CD4-positive, CD25-positive, alpha-beta regulatory T cell (primary cell): ENCODE results near the gene ATP8B1. TPM values are rescaled to one million over a fixed set of nuclear protein-coding genes. Genes with fewer than 3 reads are reported as not detected.

ENCODE experiments used
- ATAC-seq, 2 donors: fragments of 150-1000 bp; cut with Tn5 transposase; one replicate each; pipeline ENCODE4 v1.10.0; 2021; ENCODE audit warnings: low read depth in 2 of 2, moderate number of reproducible peaks in 2 of 2, moderate library complexity in 1 of 2
- DNase-seq, 3 donors: peaks; one replicate each; pipeline versions ENCODE4 v3.0.0 to v3.0.0-alpha.2; 2012 to 2022; ENCODE audit warnings: mixed read lengths in 1 of 3
- H3K27ac ChIP-seq: one replicate; pipeline ENCODE4 v1.7.0; 2013; ENCODE audit warnings: mild to moderate bottlenecking, low read length; ENCODE audit not compliant: insufficient read depth, poor library complexity, severe bottlenecking
- H3K27me3 ChIP-seq: one replicate; pipeline ENCODE4 v1.7.0; 2013; ENCODE audit warnings: low read length; ENCODE audit not compliant: control insufficient read depth, insufficient read depth
- H3K36me3 ChIP-seq: one replicate; pipeline ENCODE4 v1.7.0; 2013; ENCODE audit warnings: mild to moderate bottlenecking, low read length, moderate library complexity; ENCODE audit not compliant: control insufficient read depth, insufficient read depth
- H3K4me1 ChIP-seq: 2 replicates; pipeline ENCODE4 v1.7.0; 2013; ENCODE audit warnings: mild to moderate bottlenecking, low read length; ENCODE audit not compliant: insufficient read depth, control insufficient read depth, poor library complexity, severe bottlenecking
- H3K4me3 ChIP-seq: one replicate; pipeline ENCODE4 v1.7.0; 2013; ENCODE audit warnings: low read depth, mild to moderate bottlenecking, low read length, moderate library complexity
- H3K9me3 ChIP-seq, 2 experiments: 1 replicate in 1 of 2; 2 replicates in 1 of 2; pipeline ENCODE4 v1.7.0; 2013; ENCODE audit warnings: low read length in 2 of 2, mild to moderate bottlenecking in 1 of 2, moderate library complexity in 1 of 2; ENCODE audit not compliant: control insufficient read depth in 2 of 2
- H3K27ac Mint-ChIP-seq, 3 donors: one replicate each; pipeline ENCODE4 v1.8.0; 2020 to 2022; ENCODE audit warnings: mild to moderate bottlenecking in 3 of 3, mixed read lengths in 3 of 3, moderate library complexity in 2 of 3
- H3K27me3 Mint-ChIP-seq: one replicate; pipeline ENCODE4 v1.8.0; 2022; ENCODE audit warnings: mild to moderate bottlenecking, mixed read lengths
- H3K36me3 Mint-ChIP-seq: one replicate; pipeline ENCODE4 v1.8.0; 2020; ENCODE audit warnings: mixed read lengths
- H3K4me1 Mint-ChIP-seq, 4 donors: one replicate each; pipeline ENCODE4 v1.8.0; 2020 to 2022; ENCODE audit warnings: mixed read lengths in 4 of 4, mild to moderate bottlenecking in 1 of 4
- H3K4me3 Mint-ChIP-seq, 4 donors: one replicate each; pipeline ENCODE4 v1.8.0; 2020 to 2022; ENCODE audit warnings: mild to moderate bottlenecking in 4 of 4, mixed read lengths in 4 of 4, moderate library complexity in 3 of 4
- H3K9me3 Mint-ChIP-seq, 7 donors: one replicate each; pipeline ENCODE4 v1.8.0; 2020 to 2022; ENCODE audit warnings: mixed read lengths in 7 of 7, mild to moderate bottlenecking in 3 of 7, moderate library complexity in 2 of 7
- polyA plus RNA-seq, 4 donors: library from polyadenylated mRNA; unstranded; fragments of 300-500 nt; fragmentation: Illumina TruSeq; gene quantifications; one replicate each; pipeline ENCODE4 v1.2.3, GENCODE V29; 2021
- total RNA-seq: library from RNA; stranded (reverse); gene quantifications from one replicate; pipeline ENCODE4 v1.2.3, GENCODE V29; 2022

The ATP8B1 gene
- total and polyA plus RNA-seq, 5 donors from 2014 or later: 0.20 TPM; not detected in 4

DNA sequence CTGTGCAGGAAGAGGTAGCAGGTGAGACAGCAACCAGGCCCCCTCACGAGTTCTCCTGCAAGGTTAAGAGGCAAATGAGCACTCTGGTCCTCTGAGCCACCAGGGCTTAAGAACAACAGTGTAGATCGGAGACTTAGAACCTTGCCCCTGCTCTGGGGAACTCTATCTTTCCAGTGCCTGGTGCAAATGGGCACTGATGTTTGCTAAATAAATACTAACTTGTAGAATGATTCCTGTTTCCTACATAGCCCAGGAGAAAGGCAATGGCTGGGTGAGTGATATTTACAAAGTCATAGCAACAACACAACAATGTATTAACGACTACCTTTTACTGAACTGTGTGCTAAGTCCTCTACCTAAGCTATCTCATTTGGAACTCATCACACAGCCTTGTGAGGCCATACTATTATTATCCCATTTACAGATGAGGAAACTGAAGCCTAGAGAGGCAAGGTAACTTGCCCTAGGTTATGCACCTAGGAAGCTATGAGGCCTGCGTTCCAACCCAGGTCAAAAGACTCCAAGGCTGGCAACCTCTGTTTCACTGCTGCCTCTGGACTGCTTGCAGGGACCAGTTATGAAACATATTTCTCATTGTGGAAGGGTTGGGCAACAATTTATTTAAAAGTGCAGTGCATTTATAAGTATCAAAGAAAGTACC, 4.3 kb downstream of the ATP8B1 start:
- peaks cover 0 to 3% of the 10 kb centered on the region in 2 experiments for H3K9me3 ChIP-seq
- DNase-seq (no peak), ATAC-seq (no peak)
- Mint-ChIP-seq H3K36me3 (no peaks in the 10 kb centered on the region), H3K27ac (no peak overlapping the region), H3K9me3 (peaks cover 0 to 3% (median 0%) of the 10 kb centered on the region in 7 donors), H3K4me3 (no peak overlapping the region), H3K27me3 (peaks cover 48% of the 10 kb centered on the region), H3K4me1 (peaks cover 0 to 19% (median 0%) of the 10 kb centered on the region in 4 donors)
- H3K27ac ChIP-seq: no peak overlapping the region
- H3K4me1 ChIP-seq: peaks cover 10% of the 10 kb centered on the region
- peaks cover 8% of the 10 kb centered on the region for H3K27me3 ChIP-seq
- no peaks in the 10 kb centered on the region for H3K36me3 ChIP-seq
- no peak overlapping the region for H3K4me3 ChIP-seq

DNA sequence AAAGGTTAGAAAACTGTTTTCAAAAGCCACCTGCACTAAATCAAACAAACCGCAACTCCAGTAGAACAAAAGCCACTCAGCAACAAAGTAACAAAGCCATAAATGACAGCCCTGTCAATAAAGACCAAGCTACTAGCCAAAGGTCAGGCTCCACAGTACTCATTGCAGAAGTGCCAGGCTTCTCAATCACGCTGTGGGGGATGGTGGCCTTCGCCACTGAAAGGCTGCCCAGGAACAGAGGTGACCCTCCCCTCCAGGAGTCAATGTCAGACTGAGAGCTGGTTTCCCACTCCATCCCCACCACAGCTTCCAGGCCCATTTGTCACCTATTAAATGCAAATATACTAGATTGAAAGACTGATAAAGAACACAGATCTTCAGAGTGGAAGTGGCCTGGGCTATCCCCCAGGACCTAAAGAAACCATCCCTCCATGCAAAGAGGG, 5.9 kb downstream of the ATP8B1 start:
- Mint-ChIP-seq H3K4me1 (peaks cover 0 to 13% (median 0%) of the 10 kb centered on the region in 4 donors), H3K27ac (no peak overlapping the region), H3K36me3 (no peaks in the 10 kb centered on the region), H3K9me3 (peaks cover 0 to 3% (median 0%) of the 10 kb centered on the region in 7 donors), H3K27me3 (peaks cover 42% of the 10 kb centered on the region), H3K4me3 (no peak overlapping the region)
- H3K27ac ChIP-seq: no peak overlapping the region
- H3K27me3 ChIP-seq: peaks cover 7% of the 10 kb centered on the region
- peaks cover 0 to 3% of the 10 kb centered on the region in 2 experiments for H3K9me3 ChIP-seq
- no peak overlapping the region for H3K4me3 ChIP-seq
- ATAC-seq (no peak), DNase-seq (no peak)
- peaks cover 5% of the 10 kb centered on the region for H3K4me1 ChIP-seq
- no peaks in the 10 kb centered on the region for H3K36me3 ChIP-seq

DNA sequence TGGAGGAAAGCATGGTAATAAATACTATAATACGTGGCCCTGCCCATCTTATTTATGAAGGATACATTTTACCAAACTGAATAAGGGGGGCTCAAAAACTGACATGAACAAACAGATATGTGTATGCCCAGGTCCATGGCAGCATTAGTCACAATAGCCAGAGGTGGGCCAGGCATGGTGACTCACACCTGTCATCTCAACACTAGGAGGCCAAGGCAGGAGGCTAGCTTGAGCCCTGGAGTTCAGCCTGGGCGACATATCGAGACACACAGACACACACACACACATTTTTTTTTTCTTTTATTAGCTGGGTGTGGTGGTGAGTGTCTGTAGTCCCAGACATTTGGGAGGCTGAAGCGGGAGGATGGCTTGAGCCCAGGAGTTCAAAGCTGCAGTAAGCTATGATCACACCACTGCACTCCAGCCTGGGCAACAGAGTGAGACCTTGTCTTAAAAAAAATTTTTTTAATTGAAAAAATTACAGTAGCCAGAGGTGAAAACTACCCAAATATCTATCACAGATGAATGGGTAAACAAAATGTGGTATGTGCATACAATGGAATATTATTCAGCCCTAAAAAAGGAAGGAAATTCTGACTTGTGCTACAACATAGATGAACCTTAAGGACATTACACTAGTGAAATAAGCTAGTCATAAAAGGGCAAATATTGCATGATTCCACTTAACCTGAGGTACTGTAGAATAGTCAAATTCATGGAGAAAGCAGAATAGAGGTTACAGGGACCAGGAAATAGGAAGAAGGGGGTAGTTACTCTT, 8.0 kb downstream of the ATP8B1 start:
- peaks cover 23% of the 10 kb centered on the region for H3K27me3 Mint-ChIP-seq

DNA sequence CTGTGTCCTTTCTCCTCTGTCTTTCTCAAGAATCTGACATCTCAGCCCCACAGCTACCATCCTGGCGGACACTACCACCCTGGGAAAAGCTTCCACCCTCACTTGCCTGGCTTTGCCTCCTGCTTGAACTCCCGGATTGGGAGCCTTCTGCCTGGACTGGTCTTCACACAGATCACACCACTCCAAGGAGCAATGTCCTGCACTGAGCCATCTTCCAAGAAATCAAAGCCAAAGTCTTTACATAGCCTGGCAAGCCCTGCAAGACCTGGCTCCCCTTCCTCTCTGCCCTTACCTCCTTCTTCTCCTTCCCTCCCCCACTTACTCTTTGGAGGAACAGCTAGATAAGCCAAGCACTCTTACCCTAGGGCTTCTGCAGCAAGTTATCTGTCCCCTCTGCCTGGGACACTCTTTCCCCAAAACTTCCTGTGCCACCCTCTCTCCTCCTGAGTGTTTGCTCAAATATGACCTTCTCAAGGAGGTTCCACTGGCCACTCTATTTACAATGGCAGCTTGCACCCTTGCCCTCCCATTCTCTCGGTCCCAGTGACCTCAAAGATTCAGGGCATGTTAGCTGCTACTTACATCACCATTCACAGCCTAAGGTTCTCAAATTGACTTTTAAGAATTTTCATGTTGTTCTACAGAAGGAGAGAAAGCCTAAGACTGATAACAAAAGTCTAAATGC, 9.7 kb downstream of the ATP8B1 start:
- peaks cover 0 to 3% (median 0%) of the 10 kb centered on the region in 7 donors for H3K9me3 Mint-ChIP-seq
- Histone ChIP-seq H3K36me3 (no peaks in the 10 kb centered on the region), H3K4me1 (no peaks in the 10 kb centered on the region), H3K9me3 (peaks cover 0 to 3% of the 10 kb centered on the region in 2 experiments), H3K4me3 (no peak overlapping the region), H3K27ac (no peak overlapping the region), H3K27me3 (no peaks in the 10 kb centered on the region)
- H3K36me3 Mint-ChIP-seq: no peaks in the 10 kb centered on the region
- no peak for DNase-seq
- H3K27ac Mint-ChIP-seq: no peak overlapping the region
- no peak for ATAC-seq
- H3K4me1 Mint-ChIP-seq: no peaks in the 10 kb centered on the region
- H3K27me3 Mint-ChIP-seq: peaks cover 11% of the 10 kb centered on the region
- no peak overlapping the region for H3K4me3 Mint-ChIP-seq

More for the DNA sequence above, 8.0 kb downstream of the ATP8B1 start:
- Mint-ChIP-seq H3K4me1 (no peaks in the 10 kb centered on the region), H3K27ac (no peak overlapping the region), H3K9me3 (peaks cover 0 to 3% (median 0%) of the 10 kb centered on the region in 7 donors), H3K4me3 (no peak overlapping the region), H3K36me3 (no peaks in the 10 kb centered on the region)
- no peak overlapping the region for H3K4me3 ChIP-seq
- no peaks in the 10 kb centered on the region for H3K4me1 ChIP-seq
- no peak for DNase-seq
- H3K36me3 ChIP-seq: no peaks in the 10 kb centered on the region
- peaks cover 0 to 3% of the 10 kb centered on the region in 2 experiments for H3K9me3 ChIP-seq
- no peak for ATAC-seq
- no peaks in the 10 kb centered on the region for H3K27me3 ChIP-seq
- no peak overlapping the region for H3K27ac ChIP-seq

DNA sequence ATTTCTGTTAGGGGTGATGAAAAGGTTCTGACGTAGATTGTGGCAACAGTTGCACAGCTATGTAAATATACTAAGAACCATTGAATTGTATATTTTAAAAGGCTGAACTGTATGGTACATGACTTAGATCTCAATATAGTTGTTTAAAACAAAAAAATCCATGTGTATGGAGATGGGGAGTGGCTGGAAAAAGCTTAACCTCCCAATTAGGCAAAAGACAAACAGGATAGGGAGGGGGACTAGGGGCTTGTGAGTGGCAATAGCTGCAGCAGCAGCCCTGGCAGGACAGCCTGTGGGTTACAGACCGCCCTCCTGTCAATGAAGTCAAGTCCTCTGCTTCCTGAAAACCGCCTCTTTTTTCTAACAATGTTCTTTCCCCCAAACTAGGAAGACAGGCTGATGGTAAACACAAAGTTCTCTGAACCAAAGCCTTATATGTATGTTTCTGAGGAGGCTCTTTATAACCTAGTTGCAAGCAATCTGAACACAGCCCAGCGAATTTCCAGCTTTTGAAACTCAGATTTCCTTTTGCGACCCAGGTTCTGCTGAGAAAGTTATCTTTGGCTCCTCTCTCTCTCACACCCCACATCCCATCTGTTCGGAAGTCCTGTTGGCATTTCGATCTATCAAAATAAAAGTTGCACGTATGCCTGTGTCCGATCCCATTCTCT, 10.3 kb downstream of the ATP8B1 start:
- no peak overlapping the region for H3K27ac ChIP-seq
- peaks cover 0 to 3% of the 10 kb centered on the region in 2 experiments for H3K9me3 ChIP-seq
- H3K4me1 ChIP-seq: no peaks in the 10 kb centered on the region
- H3K36me3 ChIP-seq: no peaks in the 10 kb centered on the region
- H3K36me3 Mint-ChIP-seq: no peaks in the 10 kb centered on the region
- no peaks in the 10 kb centered on the region for H3K27me3 ChIP-seq
- H3K4me3 ChIP-seq: no peak overlapping the region
- peaks cover 6% of the 10 kb centered on the region for H3K27me3 Mint-ChIP-seq
- no peak for DNase-seq
- no peak overlapping the region for H3K4me3 Mint-ChIP-seq
- H3K9me3 Mint-ChIP-seq: peaks cover 0 to 3% (median 0%) of the 10 kb centered on the region in 7 donors
- H3K4me1 Mint-ChIP-seq: no peaks in the 10 kb centered on the region
- ATAC-seq: no peak
- no peak overlapping the region for H3K27ac Mint-ChIP-seq

DNA sequence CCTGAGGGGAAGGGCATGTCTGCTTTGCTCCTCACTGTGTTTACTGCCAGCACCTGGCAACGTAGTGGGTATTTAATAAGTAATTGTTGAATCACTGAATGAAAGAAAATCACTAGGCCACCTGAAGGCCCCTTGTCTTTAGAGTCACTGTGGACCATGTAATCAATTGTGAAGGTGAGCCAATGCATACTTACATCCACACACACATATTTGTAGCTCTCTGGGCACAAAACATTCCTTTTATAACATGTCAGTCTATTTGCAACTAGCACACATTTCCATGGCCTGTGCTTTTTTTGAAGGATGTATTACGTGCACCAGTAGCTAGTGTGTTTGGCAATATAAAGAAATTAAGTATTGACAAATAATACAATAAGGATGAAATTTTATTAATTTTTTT, 11.2 kb downstream of the ATP8B1 start:
- Histone ChIP-seq H3K4me3 (no peak overlapping the region), H3K27me3 (no peaks in the 10 kb centered on the region), H3K4me1 (no peaks in the 10 kb centered on the region), H3K9me3 (peaks cover 0 to 3% of the 10 kb centered on the region in 2 experiments), H3K27ac (no peak overlapping the region), H3K36me3 (no peaks in the 10 kb centered on the region)
- Mint-ChIP-seq H3K4me3 (no peak overlapping the region), H3K4me1 (no peaks in the 10 kb centered on the region), H3K9me3 (peaks cover 0 to 3% (median 0%) of the 10 kb centered on the region in 7 donors), H3K36me3 (no peaks in the 10 kb centered on the region), H3K27me3 (peaks cover 2% of the 10 kb centered on the region), H3K27ac (no peak overlapping the region)
- DNase-seq (no peak), ATAC-seq (no peak)

DNA sequence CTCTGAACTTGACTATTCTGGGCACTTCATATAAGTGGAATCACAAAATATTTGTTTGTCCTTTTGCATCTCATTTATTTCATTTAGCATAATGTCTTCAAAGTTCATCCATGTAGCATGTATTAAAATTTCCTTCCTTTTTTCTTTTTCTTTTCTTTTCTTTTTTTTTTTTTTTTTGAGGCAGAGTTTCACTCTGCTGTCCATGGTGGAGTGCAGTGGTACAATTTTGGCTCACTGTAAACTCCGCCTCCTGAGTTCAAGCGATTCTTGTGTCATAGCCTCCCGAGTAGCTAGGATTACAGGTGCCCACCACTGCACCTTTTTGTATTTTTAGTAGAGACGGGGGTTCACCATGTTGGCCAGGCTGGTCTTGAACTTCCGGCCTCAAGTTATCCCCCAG, 11.9 kb downstream of the ATP8B1 start:
- Histone ChIP-seq H3K36me3 (no peaks in the 10 kb centered on the region), H3K27me3 (no peaks in the 10 kb centered on the region), H3K9me3 (peaks cover 0 to 3% of the 10 kb centered on the region in 2 experiments), H3K27ac (no peak overlapping the region), H3K4me1 (no peaks in the 10 kb centered on the region), H3K4me3 (no peak overlapping the region)
- Mint-ChIP-seq H3K4me1 (no peaks in the 10 kb centered on the region), H3K9me3 (peaks cover 0 to 3% (median 0%) of the 10 kb centered on the region in 7 donors), H3K4me3 (no peak overlapping the region), H3K27me3 (no peaks in the 10 kb centered on the region), H3K36me3 (no peaks in the 10 kb centered on the region), H3K27ac (no peak overlapping the region)
- DNase-seq (no peak), ATAC-seq (no peak)
